Mesothelial cell of epicardium (in vitro differentiated cells): ENCODE results near the gene LEMD2. TPM values are rescaled to one million over a fixed set of nuclear protein-coding genes. Genes with fewer than 3 reads are reported as not detected.

Experiments
- DNase-seq, 2 experiments: peaks; one replicate each; pipeline ENCODE4 v3.0.0; 2021; ENCODE audit warnings: low spot score in 2 of 2; ENCODE audit not compliant: unreplicated experiment in 2 of 2
- H3K27ac Mint-ChIP-seq: 2 replicates; pipeline ENCODE4 v1.8.0; 2021; ENCODE audit warnings: mixed read lengths
- H3K27me3 Mint-ChIP-seq: 2 replicates; pipeline ENCODE4 v1.8.0; 2021; ENCODE audit warnings: low read depth, mixed read lengths
- H3K36me3 Mint-ChIP-seq: 2 replicates; pipeline ENCODE4 v1.8.0; 2021; ENCODE audit warnings: mixed read lengths
- H3K4me1 Mint-ChIP-seq: 2 replicates; pipeline ENCODE4 v1.8.0; 2021; ENCODE audit warnings: mixed read lengths
- H3K4me3 Mint-ChIP-seq: 2 replicates; pipeline ENCODE4 v1.8.0; 2021; ENCODE audit warnings: mild to moderate bottlenecking, moderate library complexity, mixed read lengths
- H3K9me3 Mint-ChIP-seq: 2 replicates; pipeline ENCODE4 v1.8.0; 2021; ENCODE audit warnings: mixed read lengths
- CTCF ChIP-seq: fragments of 200-600 bp; sonication (generic); IDR thresholded peaks from one replicate; pipeline ENCODE4 v1.5.0; 2021; ENCODE audit warnings: antibody characterized with exemption; ENCODE audit not compliant: unreplicated experiment
- total RNA-seq: library from RNA; stranded (reverse); gene quantifications from 3 replicates; pipeline ENCODE4 v1.2.1, GENCODE V29; 2021

The LEMD2 gene
- total RNA-seq, 1 donor from 2014 or later = 85.3 TPM

- no peak for TF ChIP-seq CTCF
- H3K27ac Mint-ChIP-seq = no peak overlapping the region
- no peak for DNase-seq
- H3K36me3 Mint-ChIP-seq = no peaks in the 10 kb centered on the region
- H3K4me1 Mint-ChIP-seq = no peaks in the 10 kb centered on the region
- no peaks in the 10 kb centered on the region for H3K9me3 Mint-ChIP-seq
- peaks cover 49% of the 10 kb centered on the region for H3K27me3 Mint-ChIP-seq
- H3K4me3 Mint-ChIP-seq = no peak overlapping the region
These were observed 30.1 kb upstream of the LEMD2 start for GRCh38 chr6:33819021-33819420.

GRCh38 chr6:33818293-33818692, 29.4 kb upstream of the LEMD2 start:
- H3K9me3 Mint-ChIP-seq = no peaks in the 10 kb centered on the region
- H3K4me3 Mint-ChIP-seq = no peak overlapping the region
- no peak for DNase-seq
- H3K4me1 Mint-ChIP-seq = no peaks in the 10 kb centered on the region
- H3K36me3 Mint-ChIP-seq = no peaks in the 10 kb centered on the region
- TF ChIP-seq CTCF = no peak
- peaks cover 52% of the 10 kb centered on the region for H3K27me3 Mint-ChIP-seq
- H3K27ac Mint-ChIP-seq = no peak overlapping the region

GRCh38 chr6:33817489-33817888, 28.6 kb upstream of the LEMD2 start:
- no peaks in the 10 kb centered on the region for H3K36me3 Mint-ChIP-seq
- peaks cover 4% of the 10 kb centered on the region for H3K4me1 Mint-ChIP-seq
- H3K4me3 Mint-ChIP-seq = no peak overlapping the region
- no peak overlapping the region for H3K27ac Mint-ChIP-seq
- peaks cover 52% of the 10 kb centered on the region for H3K27me3 Mint-ChIP-seq
- TF ChIP-seq CTCF = no peak
- no peak for DNase-seq
- no peaks in the 10 kb centered on the region for H3K9me3 Mint-ChIP-seq

GRCh38 chr6:33816911-33817310, 28.0 kb upstream of the LEMD2 start:
- Mint-ChIP-seq H3K36me3 (no peaks in the 10 kb centered on the region), H3K4me3 (no peak overlapping the region), H3K9me3 (no peaks in the 10 kb centered on the region), H3K27me3 (peaks cover 57% of the 10 kb centered on the region), H3K27ac (no peak overlapping the region), H3K4me1 (peaks cover 4% of the 10 kb centered on the region)
- DNase-seq = no peak
- TF ChIP-seq CTCF = no peak

- no peak overlapping the region for H3K4me3 Mint-ChIP-seq
- TF ChIP-seq CTCF = no peak
- peaks cover 4% of the 10 kb centered on the region for H3K4me1 Mint-ChIP-seq
- peaks cover 63% of the 10 kb centered on the region for H3K27me3 Mint-ChIP-seq
- H3K9me3 Mint-ChIP-seq = no peaks in the 10 kb centered on the region
- no peaks in the 10 kb centered on the region for H3K36me3 Mint-ChIP-seq
- H3K27ac Mint-ChIP-seq = no peak overlapping the region
- DNase-seq = no peak
These were observed 26.9 kb upstream of the LEMD2 start for GRCh38 chr6:33815854-33816253.
